Measurements from ENCODE around the gene SLIT1.
"Not testable (repeated sequence)": the region's sequence is repeated elsewhere in the genome, so short reads cannot be mapped to it uniquely, and the experiment has no call there.

Gene SLIT1

GRCh38 chr10:97105303-97105702 lies 80.5 kb downstream of the SLIT1 start:
- DNase-seq: no peak

- DNase-seq: no peak
Measured at GRCh38 chr10:97103316-97104080, 82.3 kb downstream of the SLIT1 start.

GRCh38 chr10:97102441-97102840 lies 83.3 kb downstream of the SLIT1 start:
- DNase-seq: no peak

GRCh38 chr10:97101166-97101940 lies 84.4 kb downstream of the SLIT1 start:
- no peak for DNase-seq

- DNase-seq: no peak
Measured at GRCh38 chr10:97100657-97101056, 85.1 kb downstream of the SLIT1 start.

- no peak for DNase-seq
Measured at GRCh38 chr10:97099868-97100267, 85.9 kb downstream of the SLIT1 start.

- DNase-seq: no peak
Measured at GRCh38 chr10:97099089-97099488, 86.7 kb downstream of the SLIT1 start.

- no peak for DNase-seq
Measured at GRCh38 chr10:97097084-97097433, 88.7 kb downstream of the SLIT1 start.

GRCh38 chr10:97096261-97097083 lies 89.3 kb downstream of the SLIT1 start:
- no peak for DNase-seq

- DNase-seq: no peak
Measured at GRCh38 chr10:97095701-97096260, 90.0 kb downstream of the SLIT1 start.

GRCh38 chr10:97090644-97091043 lies 95.1 kb downstream of the SLIT1 start:
- DNase-seq: no peak

- no peak for DNase-seq
Measured at GRCh38 chr10:97090035-97090434, 95.7 kb downstream of the SLIT1 start.

- DNase-seq: no peak
Measured at GRCh38 chr10:97089209-97089870, 96.4 kb downstream of the SLIT1 start.

GRCh38 chr10:97087296-97087695 lies 98.5 kb downstream of the SLIT1 start:
- no peak for DNase-seq

- no peak for DNase-seq
Measured at GRCh38 chr10:97086530-97086929, 99.2 kb downstream of the SLIT1 start.

GRCh38 chr10:97083228-97083829 lies 102.4 kb downstream of the SLIT1 start:
- no peak for DNase-seq

- DNase-seq: not testable (repeated sequence)
Measured at GRCh38 chr10:97082575-97082974, 103.2 kb downstream of the SLIT1 start.

- peak in 1 of 2 experiments; percentile 12 for DNase-seq
Measured at GRCh38 chr10:97081621-97082235, 104.0 kb downstream of the SLIT1 start.

GRCh38 chr10:97080051-97080776 lies 105.5 kb downstream of the SLIT1 start:
- no peak for DNase-seq

GRCh38 chr10:97079448-97079847 lies 106.3 kb downstream of the SLIT1 start:
- no peak for DNase-seq

- no peak for DNase-seq
Measured at GRCh38 chr10:97078938-97079445, 106.8 kb downstream of the SLIT1 start.

Measured in NCI-H526 (cell line).